ENCODE data around the gene TNNT3.

Gene TNNT3

DNA sequence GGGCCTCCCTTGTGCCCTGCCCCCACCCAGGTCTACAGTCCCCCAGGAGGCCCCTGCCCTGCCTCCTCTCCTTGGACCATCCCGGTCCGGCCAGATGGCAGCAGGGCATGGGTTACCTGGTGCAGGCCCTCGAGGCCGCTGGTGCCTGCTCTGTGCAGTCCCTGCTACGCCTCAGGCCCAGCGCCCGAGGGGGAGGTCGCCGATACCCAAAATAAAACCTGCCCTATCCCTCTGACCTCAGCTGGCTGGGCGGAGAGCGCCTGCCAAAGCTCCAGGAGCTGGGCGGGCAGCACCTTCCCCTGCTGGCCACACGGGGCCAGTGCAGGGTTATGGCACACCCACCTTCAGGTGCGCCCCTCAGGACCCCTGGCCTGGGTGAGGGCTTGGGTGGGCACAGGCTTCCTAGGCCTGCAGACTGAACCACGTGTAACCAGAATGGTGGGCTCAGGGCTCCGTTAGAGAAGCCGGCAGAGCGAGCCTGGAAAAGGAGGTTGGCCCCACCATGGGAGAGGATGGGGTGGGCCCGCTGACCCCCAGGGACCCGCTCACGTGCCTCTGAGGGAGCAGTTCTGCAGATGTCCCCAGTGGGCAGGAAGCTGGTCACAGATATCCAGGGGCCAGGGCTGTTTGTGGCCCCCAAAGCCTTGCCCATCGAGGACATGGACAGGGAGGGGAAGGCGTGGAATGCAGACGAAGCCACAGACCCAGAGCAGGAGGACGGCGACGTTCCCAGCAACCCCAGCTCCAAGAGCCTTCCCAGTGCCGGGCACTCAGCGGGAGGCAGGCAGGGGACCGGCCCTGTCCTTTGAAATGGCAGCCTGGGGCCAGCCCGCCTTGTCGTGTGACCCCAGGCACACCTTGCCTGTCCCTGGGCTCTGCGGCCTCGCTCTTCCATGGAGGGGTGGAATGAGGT lies 1.7 kb upstream of the TNNT3 start:
- DNase-seq (ENCODE audit: low read depth, low spot score): no peak
- peaks cover 4% of the 10 kb centered on the region for H3K27me3 ChIP-seq (ENCODE audit: insufficient read depth, insufficient read length)
- H3K4me1 ChIP-seq (ENCODE audit: insufficient read depth, insufficient read length): peaks cover 19% of the 10 kb centered on the region
- no peak overlapping the region for H3K9ac ChIP-seq (ENCODE audit: insufficient read length, low read depth)
- no peaks in the 10 kb centered on the region for H3K36me3 ChIP-seq (ENCODE audit: insufficient read depth, insufficient read length, low read length)
- H3K9me3 ChIP-seq (ENCODE audit: insufficient read depth, low read length): no peaks in the 10 kb centered on the region
- TF ChIP-seq SUZ12 (IDR thresholded peaks at IDR 0.05; ENCODE audit: extremely low read depth, insufficient read depth, insufficient read length) (no peak), YY1 (IDR thresholded peaks at IDR 0.05; ENCODE audit: insufficient read depth, insufficient read length) (no peak), ZNF274 (IDR thresholded peaks at IDR 0.05; ENCODE audit: low read depth, low read length) (no peak)
- H3K4me3 ChIP-seq (ENCODE audit: insufficient read length, low read depth): no peak overlapping the region

DNA sequence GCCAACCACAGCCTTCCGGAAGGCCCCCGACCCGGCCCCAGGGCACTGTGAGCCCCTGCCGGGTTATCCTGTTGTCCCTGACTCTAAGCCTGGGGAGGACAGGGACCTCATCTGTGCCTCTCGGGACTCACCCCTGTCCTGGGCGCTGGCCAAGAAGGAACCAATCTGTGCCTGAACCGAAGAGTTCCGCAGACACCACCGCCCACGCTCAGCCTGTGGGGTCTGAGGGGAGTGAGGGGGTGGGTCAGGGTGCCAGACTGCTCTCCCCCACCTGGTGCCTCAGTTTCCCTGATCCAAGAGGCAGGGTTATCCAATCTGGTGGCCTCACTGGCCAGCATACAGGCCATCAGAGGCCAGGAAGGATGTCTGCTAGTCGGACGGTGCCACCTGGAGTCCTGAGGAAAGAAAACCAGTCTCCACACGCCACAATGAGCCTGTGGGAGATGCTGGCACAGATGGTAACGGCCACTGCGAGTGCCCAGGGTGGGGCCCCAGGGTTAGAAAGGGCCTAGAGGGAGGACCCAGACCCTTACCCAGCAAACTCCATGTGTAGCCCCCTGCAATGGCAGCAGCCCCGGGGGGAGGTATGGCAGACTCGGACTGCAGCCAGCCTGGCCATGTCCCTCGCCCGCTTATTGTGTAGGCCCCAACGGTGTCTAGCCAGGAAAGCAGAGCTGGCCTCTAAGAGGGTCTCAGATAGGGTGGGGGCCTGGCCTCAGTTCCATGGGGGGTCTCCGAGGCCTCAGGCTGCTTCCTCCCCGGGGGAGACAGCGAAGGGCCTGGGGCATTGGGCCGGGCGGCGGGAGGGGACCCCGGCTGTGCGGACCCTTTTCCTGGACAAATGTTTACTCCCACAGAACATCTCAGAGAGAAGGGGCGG lies 827 bp upstream of the TNNT3 start:
- Histone ChIP-seq H3K9ac (ENCODE audit: insufficient read length, low read depth) (no peak overlapping the region), H3K4me1 (ENCODE audit: insufficient read depth, insufficient read length) (peaks cover 21% of the 10 kb centered on the region), H3K4me3 (ENCODE audit: insufficient read length, low read depth) (no peak overlapping the region), H3K9me3 (ENCODE audit: insufficient read depth, low read length) (no peaks in the 10 kb centered on the region), H3K27me3 (ENCODE audit: insufficient read depth, insufficient read length) (peaks cover 4% of the 10 kb centered on the region), H3K36me3 (ENCODE audit: insufficient read depth, insufficient read length, low read length) (no peaks in the 10 kb centered on the region)
- no peak for DNase-seq (ENCODE audit: low read depth, low spot score)
- no peak for TF ChIP-seq YY1 (IDR thresholded peaks at IDR 0.05; ENCODE audit: insufficient read depth, insufficient read length)
- TF ChIP-seq ZNF274 (IDR thresholded peaks at IDR 0.05; ENCODE audit: low read depth, low read length): no peak
- TF ChIP-seq SUZ12 (IDR thresholded peaks at IDR 0.05; ENCODE audit: extremely low read depth, insufficient read depth, insufficient read length): no peak

DNA sequence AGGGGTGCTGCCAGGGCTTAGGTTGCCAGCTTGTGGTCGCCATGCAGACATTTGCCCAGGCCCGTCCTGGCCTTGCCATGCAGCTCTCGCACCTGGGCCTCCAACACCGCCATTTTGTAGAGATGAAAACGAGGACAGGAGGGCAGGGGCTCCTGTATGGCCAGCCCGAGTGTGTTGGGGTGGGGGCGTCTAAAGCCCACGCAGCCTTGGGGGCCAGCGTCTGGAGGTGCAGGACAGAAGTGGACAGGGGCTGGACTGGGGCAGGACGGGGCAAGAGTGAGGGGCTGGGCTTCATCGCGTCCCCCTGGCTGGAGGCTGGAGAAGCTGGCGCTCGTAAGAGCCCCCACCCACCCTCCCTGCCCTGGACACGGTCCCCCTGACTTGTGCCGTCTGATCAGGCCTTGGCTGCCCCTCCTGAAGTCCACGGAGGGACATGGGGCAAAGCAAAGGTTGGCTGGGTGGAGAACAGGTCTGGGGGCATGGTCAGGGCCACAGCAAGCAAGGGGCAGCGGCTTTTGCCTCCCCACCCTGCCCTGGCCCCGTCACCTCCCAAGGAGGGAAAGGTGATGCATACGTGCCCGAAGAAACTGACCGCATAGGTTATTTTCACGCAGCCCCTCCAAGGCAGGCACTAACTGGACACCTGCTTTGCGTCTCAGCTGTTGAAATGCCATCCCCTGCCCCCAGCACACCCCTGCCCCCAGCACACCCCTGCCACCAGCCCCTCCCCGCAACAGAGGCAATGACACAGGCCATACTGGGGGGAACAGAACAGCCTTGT lies 815 bp downstream of the TNNT3 start:
- Histone ChIP-seq H3K9ac (ENCODE audit: insufficient read length, low read depth) (no peak overlapping the region), H3K9me3 (ENCODE audit: insufficient read depth, low read length) (no peaks in the 10 kb centered on the region), H3K36me3 (ENCODE audit: insufficient read depth, insufficient read length, low read length) (no peaks in the 10 kb centered on the region), H3K4me1 (ENCODE audit: insufficient read depth, insufficient read length) (peaks cover 21% of the 10 kb centered on the region), H3K27me3 (ENCODE audit: insufficient read depth, insufficient read length) (peaks cover 4% of the 10 kb centered on the region), H3K4me3 (ENCODE audit: insufficient read length, low read depth) (no peak overlapping the region)
- TF ChIP-seq SUZ12 (IDR thresholded peaks at IDR 0.05; ENCODE audit: extremely low read depth, insufficient read depth, insufficient read length): no peak
- no peak for TF ChIP-seq YY1 (IDR thresholded peaks at IDR 0.05; ENCODE audit: insufficient read depth, insufficient read length)
- no peak for TF ChIP-seq ZNF274 (IDR thresholded peaks at IDR 0.05; ENCODE audit: low read depth, low read length)
- DNase-seq (ENCODE audit: low read depth, low spot score): no peak

DNA sequence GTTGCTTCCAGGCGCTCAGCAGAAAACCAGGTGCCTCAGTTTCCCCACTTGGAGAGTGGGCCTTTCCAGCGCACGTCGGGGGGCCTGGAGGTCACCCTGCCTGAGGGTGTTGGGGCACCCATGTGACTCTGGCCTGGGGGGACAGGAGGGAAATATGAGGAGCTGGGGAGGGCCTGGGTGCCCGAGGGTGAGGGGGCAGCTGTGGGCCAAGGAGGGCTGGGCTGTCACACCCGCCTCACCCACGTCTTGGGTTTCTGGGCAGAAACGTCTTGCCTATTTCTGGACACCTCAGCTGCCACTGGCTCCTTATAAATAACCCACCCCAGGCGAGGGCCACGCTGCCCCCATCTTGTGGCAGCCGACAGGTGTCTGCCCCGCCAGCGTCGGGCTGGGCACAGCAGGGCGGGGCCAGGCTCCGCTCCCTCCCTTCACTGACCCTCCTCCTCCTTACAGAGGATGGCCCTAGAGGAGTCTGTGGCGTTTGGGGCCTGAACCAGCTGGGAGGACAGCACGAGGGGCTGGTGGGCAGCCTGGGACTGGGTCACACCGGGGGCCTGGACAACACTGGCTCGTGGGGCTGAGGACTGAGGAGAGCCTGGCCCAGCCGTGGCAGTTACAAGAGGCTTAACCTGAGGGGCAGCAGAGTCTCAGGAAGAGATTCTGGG lies 1.5 kb downstream of the TNNT3 start:
- Histone ChIP-seq H3K9ac (ENCODE audit: insufficient read length, low read depth) (no peak overlapping the region), H3K27me3 (ENCODE audit: insufficient read depth, insufficient read length) (peaks cover under 1% of the 10 kb centered on the region), H3K4me3 (ENCODE audit: insufficient read length, low read depth) (no peak overlapping the region), H3K36me3 (ENCODE audit: insufficient read depth, insufficient read length, low read length) (no peaks in the 10 kb centered on the region), H3K4me1 (ENCODE audit: insufficient read depth, insufficient read length) (peaks cover 24% of the 10 kb centered on the region), H3K9me3 (ENCODE audit: insufficient read depth, low read length) (no peaks in the 10 kb centered on the region)
- no peak for DNase-seq (ENCODE audit: low read depth, low spot score)
- TF ChIP-seq SUZ12 (IDR thresholded peaks at IDR 0.05; ENCODE audit: extremely low read depth, insufficient read depth, insufficient read length): no peak
- TF ChIP-seq ZNF274 (IDR thresholded peaks at IDR 0.05; ENCODE audit: low read depth, low read length): no peak

DNA sequence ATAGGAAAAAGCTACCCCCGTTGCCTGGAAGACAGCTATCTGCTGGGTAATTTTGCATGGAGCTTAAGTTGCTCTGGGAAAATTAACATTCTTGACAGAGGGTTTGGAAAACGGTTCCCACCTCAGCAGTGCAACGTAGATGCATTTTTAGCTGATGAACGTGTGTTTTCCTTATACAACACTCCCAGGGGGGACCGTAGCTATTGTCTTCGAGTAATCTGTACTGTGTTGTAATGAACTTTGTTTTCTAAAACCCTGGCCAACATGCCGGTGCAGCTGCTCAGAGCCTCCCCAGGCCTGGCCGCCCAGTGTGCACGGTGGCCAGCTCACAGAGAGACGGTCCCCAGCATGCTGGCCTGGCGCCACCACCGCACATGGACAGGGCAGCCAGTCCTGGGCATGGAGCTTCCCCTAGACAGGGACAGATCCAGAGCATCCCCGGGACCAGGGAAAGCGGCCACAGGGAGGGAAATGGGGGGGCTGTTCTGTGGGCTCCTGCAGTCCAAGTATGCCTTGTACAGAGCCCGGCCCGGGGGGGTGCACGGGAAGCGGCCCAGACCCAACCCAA lies 2.2 kb downstream of the TNNT3 start:
- Histone ChIP-seq H3K4me1 (ENCODE audit: insufficient read depth, insufficient read length) (peaks cover 24% of the 10 kb centered on the region), H3K27me3 (ENCODE audit: insufficient read depth, insufficient read length) (no peaks in the 10 kb centered on the region), H3K36me3 (ENCODE audit: insufficient read depth, insufficient read length, low read length) (no peaks in the 10 kb centered on the region), H3K9ac (ENCODE audit: insufficient read length, low read depth) (no peak overlapping the region), H3K9me3 (ENCODE audit: insufficient read depth, low read length) (no peaks in the 10 kb centered on the region), H3K4me3 (ENCODE audit: insufficient read length, low read depth) (no peak overlapping the region)
- no peak for TF ChIP-seq ZNF274 (IDR thresholded peaks at IDR 0.05; ENCODE audit: low read depth, low read length)
- no peak for TF ChIP-seq SUZ12 (IDR thresholded peaks at IDR 0.05; ENCODE audit: extremely low read depth, insufficient read depth, insufficient read length)
- no peak for TF ChIP-seq YY1 (IDR thresholded peaks at IDR 0.05; ENCODE audit: insufficient read depth, insufficient read length)
- DNase-seq (ENCODE audit: low read depth, low spot score): no peak

DNA sequence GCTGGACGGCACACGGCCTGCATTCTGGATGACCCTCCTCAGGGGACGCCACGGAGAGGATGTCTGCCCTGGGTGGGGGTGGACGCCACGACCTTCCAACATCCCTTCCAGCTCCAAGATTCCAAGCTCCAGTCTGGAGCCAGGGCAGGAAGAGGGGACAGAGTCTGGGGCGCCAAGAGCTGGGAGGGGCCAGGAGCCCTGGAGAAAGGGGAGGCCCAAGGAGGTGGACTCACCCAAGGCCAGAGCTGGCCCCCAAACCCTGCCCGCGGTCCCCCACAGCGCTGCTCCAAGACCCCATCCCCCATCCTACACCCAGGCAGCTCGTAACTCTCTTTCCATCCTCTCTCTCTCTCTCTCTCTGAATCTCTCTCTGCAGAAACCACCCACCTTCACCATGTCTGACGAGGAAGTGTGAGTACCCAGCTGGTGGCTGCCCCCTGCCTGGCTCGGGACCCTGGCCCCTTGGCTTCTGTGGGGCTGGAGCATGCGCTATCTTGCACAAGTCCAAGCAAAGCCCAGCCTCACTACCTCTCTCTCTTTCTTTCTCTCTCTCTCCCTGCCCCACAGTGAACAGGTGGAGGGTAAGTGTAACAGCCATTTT lies 3.1 kb downstream of the TNNT3 start:
- H3K9me3 ChIP-seq (ENCODE audit: insufficient read depth, low read length): no peaks in the 10 kb centered on the region
- no peaks in the 10 kb centered on the region for H3K36me3 ChIP-seq (ENCODE audit: insufficient read depth, insufficient read length, low read length)
- H3K27me3 ChIP-seq (ENCODE audit: insufficient read depth, insufficient read length): no peaks in the 10 kb centered on the region
- no peak overlapping the region for H3K4me3 ChIP-seq (ENCODE audit: insufficient read length, low read depth)
- H3K9ac ChIP-seq (ENCODE audit: insufficient read length, low read depth): no peak overlapping the region
- DNase-seq (ENCODE audit: low read depth, low spot score): no peak
- TF ChIP-seq SUZ12 (IDR thresholded peaks at IDR 0.05; ENCODE audit: extremely low read depth, insufficient read depth, insufficient read length): no peak
- no peak for TF ChIP-seq ZNF274 (IDR thresholded peaks at IDR 0.05; ENCODE audit: low read depth, low read length)
- TF ChIP-seq YY1 (IDR thresholded peaks at IDR 0.05; ENCODE audit: insufficient read depth, insufficient read length): no peak
- peaks cover 23% of the 10 kb centered on the region for H3K4me1 ChIP-seq (ENCODE audit: insufficient read depth, insufficient read length)
